SK-N-SH treated with all-trans-retinoic acid at 6 μM for 48 hours (cell line): Measurements from ENCODE around the gene CRISPLD2.

Experiments used
- ATAC-seq: fragments of 200-7000 bp; cut with Tn5 transposase; 3 replicates; pipeline ENCODE4 v1.9.1; 2020; ENCODE audit warnings: mild to moderate bottlenecking, moderate library complexity
- ARNTL ChIP-seq: fragments of 450-650 bp; formaldehyde crosslinking; IDR thresholded peaks from 2 replicates; pipeline ENCODE4 v1.5.0; 2020; ENCODE audit warnings: low read depth, mild to moderate bottlenecking, moderate library complexity, borderline replicate concordance
- BACH2 ChIP-seq: fragments of 250-450 bp; sonication (Bioruptor Pico); IDR thresholded peaks from 2 replicates; pipeline ENCODE4 v1.9.0; 2021; ENCODE audit warnings: mild to moderate bottlenecking, borderline replicate concordance
- CREB5 ChIP-seq: fragments of 250-450 bp; sonication (Bioruptor Pico); IDR thresholded peaks from 2 replicates; pipeline ENCODE4 v1.5.1; 2020; ENCODE audit warnings: low read depth, mild to moderate bottlenecking, moderate library complexity
- CSDC2 ChIP-seq: fragments of 250-450 bp; sonication (Bioruptor Pico); IDR thresholded peaks from 2 replicates; pipeline ENCODE4 v1.5.0; 2020; ENCODE audit warnings: mild to moderate bottlenecking, moderate library complexity
- ESRRG ChIP-seq: fragments of 250-450 bp; sonication (Bioruptor Pico); IDR thresholded peaks from 2 replicates; pipeline ENCODE4 v1.6.1; 2021; ENCODE audit warnings: mild to moderate bottlenecking
- GLIS3 ChIP-seq: fragments of 250-450 bp; sonication (Bioruptor Pico); IDR thresholded peaks from 2 replicates; pipeline ENCODE4 v1.5.0; 2020; ENCODE audit warnings: mild to moderate bottlenecking, moderate library complexity
- ISL1 ChIP-seq: fragments of 250-450 bp; sonication (Bioruptor Pico); IDR thresholded peaks from 2 replicates; pipeline ENCODE4 v2.1.2; 2022; ENCODE audit warnings: mild to moderate bottlenecking, moderate library complexity
- OSR1 ChIP-seq: fragments of 250-450 bp; sonication (Bioruptor Pico); IDR thresholded peaks from 2 replicates; pipeline ENCODE4 v1.8.0; 2022; ENCODE audit warnings: moderate library complexity, mild to moderate bottlenecking, inconsistent platforms
- POU6F1 ChIP-seq: fragments of 250-450 bp; sonication (Bioruptor Pico); IDR thresholded peaks from 2 replicates; pipeline ENCODE4 v1.8.0; 2021; ENCODE audit warnings: low read depth, mild to moderate bottlenecking, moderate library complexity, borderline replicate concordance
- PPARA ChIP-seq: fragments of 250-450 bp; sonication (Bioruptor Pico); IDR thresholded peaks from 2 replicates; pipeline ENCODE4 v1.5.0; 2020; ENCODE audit warnings: mild to moderate bottlenecking, borderline replicate concordance
- RARB ChIP-seq: fragments of 250-450 bp; sonication (Bioruptor Pico); IDR thresholded peaks from 2 replicates; pipeline ENCODE4 v1.8.0; 2021; ENCODE audit warnings: mild to moderate bottlenecking, moderate library complexity
- SNAI2 ChIP-seq: fragments of 250-450 bp; sonication (Bioruptor Pico); IDR thresholded peaks from 2 replicates; pipeline ENCODE4 v1.5.0; 2020; ENCODE audit warnings: mild to moderate bottlenecking, moderate library complexity
- TCF4 ChIP-seq: fragments of 250-450 bp; sonication (Bioruptor Pico); IDR thresholded peaks from 2 replicates; pipeline ENCODE4 v1.8.0; 2021; ENCODE audit warnings: mild to moderate bottlenecking, moderate library complexity, borderline replicate concordance
- TOX ChIP-seq: fragments of 250-450 bp; sonication (Bioruptor Pico); IDR thresholded peaks from 2 replicates; pipeline ENCODE4 v1.8.0; 2021; ENCODE audit warnings: mild to moderate bottlenecking, moderate library complexity, borderline replicate concordance
- TSHZ2 ChIP-seq: fragments of 250-450 bp; sonication (Bioruptor Pico); IDR thresholded peaks from 2 replicates; pipeline ENCODE4 v1.5.0; 2020; ENCODE audit warnings: mild to moderate bottlenecking, moderate library complexity
- ZC3H10 ChIP-seq: fragments of 250-450 bp; sonication (Bioruptor Pico); IDR thresholded peaks from 2 replicates; pipeline ENCODE4 v1.5.1; 2021; ENCODE audit warnings: mild to moderate bottlenecking, moderate library complexity
- ZFP3 ChIP-seq: fragments of 250-450 bp; sonication (Bioruptor Pico); IDR thresholded peaks from 2 replicates; pipeline ENCODE4 v1.5.0; 2020; ENCODE audit warnings: mild to moderate bottlenecking, moderate library complexity
- ZNF565 ChIP-seq: fragments of 450-650 bp; formaldehyde crosslinking; conservative IDR thresholded peaks from 2 replicates; pipeline ENCODE4 v1.5.0; 2020; ENCODE audit warnings: low read depth, mild to moderate bottlenecking, moderate library complexity
- ZNF8 ChIP-seq: fragments of 450-650 bp; formaldehyde crosslinking; IDR thresholded peaks from 2 replicates; pipeline ENCODE4 v1.5.0; 2020; ENCODE audit warnings: mild to moderate bottlenecking, moderate library complexity
- TF ChIP-seq, protein P1 (sequence below): fragments of 250-450 bp; sonication (Bioruptor Pico); IDR thresholded peaks from 2 replicates; pipeline ENCODE4 v1.8.0; 2020; ENCODE audit warnings: mild to moderate bottlenecking, moderate library complexity, borderline replicate concordance
- TF ChIP-seq, protein P2 (sequence below): fragments of 250-450 bp; sonication (Bioruptor Pico); IDR thresholded peaks from 2 replicates; pipeline ENCODE4 v1.5.1; 2021; ENCODE audit warnings: mild to moderate bottlenecking, moderate library complexity

CRISPLD2 gene

GRCh38 chr16:84862804-84863480, 43.2 kb downstream of the CRISPLD2 start (continued):
- no peak for TF ChIP-seq POU6F1 (CRISPR knock-in tag)

GRCh38 chr16:84863481-84863814, 43.7 kb downstream of the CRISPLD2 start:
- TF ChIP-seq BACH2 (CRISPR knock-in tag) (no peak), RARB (CRISPR knock-in tag) (no peak), GLIS3 (no peak), TCF4 (no peak), ZC3H10 (CRISPR knock-in tag) (no peak), TSHZ2 (CRISPR knock-in tag) (no peak)
- TF ChIP-seq, all 23 proteins: peak for 0
- no peak for ATAC-seq

- TF ChIP-seq TOX (CRISPR knock-in tag) = no peak
- TF ChIP-seq, protein P1, sequence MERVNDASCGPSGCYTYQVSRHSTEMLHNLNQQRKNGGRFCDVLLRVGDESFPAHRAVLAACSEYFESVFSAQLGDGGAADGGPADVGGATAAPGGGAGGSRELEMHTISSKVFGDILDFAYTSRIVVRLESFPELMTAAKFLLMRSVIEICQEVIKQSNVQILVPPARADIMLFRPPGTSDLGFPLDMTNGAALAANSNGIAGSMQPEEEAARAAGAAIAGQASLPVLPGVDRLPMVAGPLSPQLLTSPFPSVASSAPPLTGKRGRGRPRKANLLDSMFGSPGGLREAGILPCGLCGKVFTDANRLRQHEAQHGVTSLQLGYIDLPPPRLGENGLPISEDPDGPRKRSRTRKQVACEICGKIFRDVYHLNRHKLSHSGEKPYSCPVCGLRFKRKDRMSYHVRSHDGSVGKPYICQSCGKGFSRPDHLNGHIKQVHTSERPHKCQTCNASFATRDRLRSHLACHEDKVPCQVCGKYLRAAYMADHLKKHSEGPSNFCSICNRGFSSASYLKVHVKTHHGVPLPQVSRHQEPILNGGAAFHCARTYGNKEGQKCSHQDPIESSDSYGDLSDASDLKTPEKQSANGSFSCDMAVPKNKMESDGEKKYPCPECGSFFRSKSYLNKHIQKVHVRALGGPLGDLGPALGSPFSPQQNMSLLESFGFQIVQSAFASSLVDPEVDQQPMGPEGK (CRISPR knock-in tag) = no peak
- TF ChIP-seq ZNF8 (CRISPR knock-in tag) = no peak
- TF ChIP-seq BACH2 (CRISPR knock-in tag) = no peak
- TF ChIP-seq ZFP3 (CRISPR knock-in tag) = no peak
- TF ChIP-seq ESRRG = no peak
- no peak for TF ChIP-seq TCF4
- TF ChIP-seq OSR1 (CRISPR knock-in tag) = no peak
- TF ChIP-seq, protein P2, sequence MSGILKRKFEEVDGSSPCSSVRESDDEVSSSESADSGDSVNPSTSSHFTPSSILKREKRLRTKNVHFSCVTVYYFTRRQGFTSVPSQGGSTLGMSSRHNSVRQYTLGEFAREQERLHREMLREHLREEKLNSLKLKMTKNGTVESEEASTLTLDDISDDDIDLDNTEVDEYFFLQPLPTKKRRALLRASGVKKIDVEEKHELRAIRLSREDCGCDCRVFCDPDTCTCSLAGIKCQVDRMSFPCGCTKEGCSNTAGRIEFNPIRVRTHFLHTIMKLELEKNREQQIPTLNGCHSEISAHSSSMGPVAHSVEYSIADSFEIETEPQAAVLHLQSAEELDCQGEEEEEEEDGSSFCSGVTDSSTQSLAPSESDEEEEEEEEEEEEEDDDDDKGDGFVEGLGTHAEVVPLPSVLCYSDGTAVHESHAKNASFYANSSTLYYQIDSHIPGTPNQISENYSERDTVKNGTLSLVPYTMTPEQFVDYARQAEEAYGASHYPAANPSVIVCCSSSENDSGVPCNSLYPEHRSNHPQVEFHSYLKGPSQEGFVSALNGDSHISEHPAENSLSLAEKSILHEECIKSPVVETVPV (CRISPR knock-in tag) = no peak
- no peak for TF ChIP-seq ZC3H10 (CRISPR knock-in tag)
- no peak for TF ChIP-seq GLIS3
- no peak for TF ChIP-seq ZNF565 (CRISPR knock-in tag)
- no peak for TF ChIP-seq TSHZ2 (CRISPR knock-in tag)
- TF ChIP-seq CSDC2 = no peak
- TF ChIP-seq CREB5 (CRISPR knock-in tag) = no peak
- TF ChIP-seq POU6F1 (CRISPR knock-in tag) = no peak
- TF ChIP-seq ISL1 (CRISPR knock-in tag) = no peak
- no peak for TF ChIP-seq PPARA (CRISPR knock-in tag)
- no peak for TF ChIP-seq ARNTL (CRISPR knock-in tag)
- no peak for TF ChIP-seq SNAI2 (CRISPR knock-in tag)
- no peak for ATAC-seq
Observed at GRCh38 chr16:84864326-84864955, 44.7 kb downstream of the CRISPLD2 start.
